B cell (primary cell): Measurements from ENCODE around the gene IP6K2. TPM values are rescaled to one million over a fixed set of nuclear protein-coding genes. Genes with fewer than 3 reads are reported as not detected.
A peak's percentile ranks its signal among the peaks of the same experiment; 100 is the strongest.

Experiments used
- ATAC-seq: fragments of 200-7000 bp; cut with Tn5 transposase; one replicate; pipeline ENCODE4 v1.10.0; 2021; ENCODE audit warnings: low read depth, mild to moderate bottlenecking, moderate number of reproducible peaks, moderate library complexity
- CTCF ChIA-PET: fragments of 350-600 bp; sonication (Branson Sonifier 250); formaldehyde crosslinking; loops from one replicate; lab custom pipeline; 2021; ENCODE audit warnings: antibody characterized with exemption, inconsistent platforms; lab: Charles Lee
- POLR2A ChIA-PET: fragments of 350-600 bp; sonication (Branson Sonifier 250); formaldehyde crosslinking; loops from one replicate; lab custom pipeline; 2021; ENCODE audit warnings: antibody characterized with exemption; lab: Charles Lee
- DNase-seq: peaks from one replicate; pipeline ENCODE4 v3.0.0; 2013
- H2AFZ ChIP-seq: 2 replicates; pipeline ENCODE4 v1.6.1; 2012; ENCODE audit warnings: mild to moderate bottlenecking, low read depth, low read length; ENCODE audit not compliant: insufficient read depth, poor library complexity, severe bottlenecking
- H3K27ac ChIP-seq, 2 donors: 1 replicate in 1 of 2; 2 replicates in 1 of 2; pipeline ENCODE4 v1.5.1; 2012 to 2013; ENCODE audit warnings: low read length in 2 of 2, mild to moderate bottlenecking in 2 of 2, moderate library complexity in 1 of 2
- H3K27me3 ChIP-seq, 4 experiments: fragments of 200-600 bp in 1 of 4; sonication (generic) in 1 of 4; replicated peaks in 1 of 4; 1 replicate in 2 of 4; 2 replicates in 2 of 4; pipeline versions ENCODE4 v1.6.1 to v1.7.0; 2013 to 2016; ENCODE audit warnings: low read length in 3 of 4, mild to moderate bottlenecking in 2 of 4, mixed read lengths in 1 of 4, moderate library complexity in 1 of 4; ENCODE audit not compliant: insufficient read depth in 4 of 4, control insufficient read depth in 3 of 4; ENCODE audit errors: control extremely low read depth in 1 of 4
- H3K36me3 ChIP-seq, 2 experiments: replicated peaks in 1 of 2; 1 replicate in 1 of 2; 2 replicates in 1 of 2; pipeline versions ENCODE4 v1.6.1 to v1.7.1; 2013; ENCODE audit warnings: low read length in 1 of 2; ENCODE audit not compliant: insufficient read depth in 2 of 2, control insufficient read depth in 1 of 2; ENCODE audit errors: control extremely low read depth in 1 of 2, extremely low read depth in 1 of 2
- H3K4me1 ChIP-seq, 2 donors: fragments of 200-600 bp in 1 of 2; sonication (generic) in 1 of 2; 1 replicate in 1 of 2; 2 replicates in 1 of 2; pipeline versions ENCODE4 v1.5.1 to v1.6.1; 2013 to 2017; ENCODE audit warnings: low read length in 2 of 2; ENCODE audit not compliant: control insufficient read depth in 2 of 2, insufficient read depth in 2 of 2
- H3K4me2 ChIP-seq: replicated peaks from 2 replicates; pipeline ENCODE3; 2012; ENCODE audit warnings: mild to moderate bottlenecking, low read depth, low read length; ENCODE audit not compliant: poor library complexity, severe bottlenecking
- H3K4me3 ChIP-seq, 5 experiments: fragments of 200-600 bp in 1 of 5; sonication (generic) in 1 of 5; 1 replicate in 3 of 5; 2 replicates in 2 of 5; pipeline versions ENCODE4 v1.5.1 to v1.7.0; 2011 to 2016; ENCODE audit warnings: low read length in 4 of 5, mild to moderate bottlenecking in 4 of 5, low read depth in 2 of 5, control low read depth in 1 of 5, moderate library complexity in 1 of 5; ENCODE audit not compliant: insufficient read depth in 1 of 5; ENCODE audit errors: control extremely low read depth in 1 of 5, extremely low read depth in 1 of 5
- H3K79me2 ChIP-seq: fragments of 200-600 bp; sonication (generic); one replicate; pipeline ENCODE4 v1.6.0; 2016; ENCODE audit warnings: low read length; ENCODE audit not compliant: control insufficient read depth, insufficient read depth
- H3K9ac ChIP-seq: fragments of 200-600 bp; sonication (generic); 2 replicates; pipeline ENCODE4 v1.6.1; 2017; ENCODE audit warnings: mild to moderate bottlenecking, low read length, moderate library complexity
- H3K9me3 ChIP-seq, 3 donors: one replicate each; pipeline versions ENCODE4 v1.6.1 to v1.7.1; 2013; ENCODE audit warnings: low read length in 2 of 3; ENCODE audit not compliant: control insufficient read depth in 2 of 3, insufficient read depth in 1 of 3; ENCODE audit errors: control extremely low read depth in 1 of 3
- H4K20me1 ChIP-seq: 2 replicates; pipeline ENCODE4 v1.6.0; 2012; ENCODE audit warnings: mild to moderate bottlenecking, low read length; ENCODE audit not compliant: insufficient read depth, control insufficient read depth, poor library complexity, severe bottlenecking
- H3K27ac Mint-ChIP-seq: one replicate; pipeline ENCODE4 v1.8.0; 2021; ENCODE audit warnings: mixed read lengths
- H3K27me3 Mint-ChIP-seq: one replicate; pipeline ENCODE4 v1.8.0; 2021; ENCODE audit warnings: mixed read lengths
- H3K4me1 Mint-ChIP-seq: one replicate; pipeline ENCODE4 v1.8.0; 2021; ENCODE audit warnings: mixed read lengths
- H3K4me3 Mint-ChIP-seq: one replicate; pipeline ENCODE4 v1.8.0; 2021; ENCODE audit warnings: mixed read lengths
- H3K9me3 Mint-ChIP-seq: one replicate; pipeline ENCODE4 v1.8.0; 2022; ENCODE audit warnings: mixed read lengths; ENCODE audit not compliant: insufficient read depth
- CTCF ChIP-seq: fragments of 200-600 bp; IDR thresholded peaks from one replicate; pipeline ENCODE4 v1.8.0; 2022; ENCODE audit warnings: antibody characterized with exemption, mild to moderate bottlenecking
- EZH2 ChIP-seq: IDR thresholded peaks from 2 replicates; pipeline ENCODE4 v1.6.1; 2012; ENCODE audit warnings: borderline replicate concordance, low read depth, mild to moderate bottlenecking, moderate library complexity, low read length; ENCODE audit not compliant: insufficient read depth, poor library complexity, severe bottlenecking
- whole genome bisulfite sequencing: methylation state at CpG from one replicate; pipeline ENCODE4 v1.1.5; 2013; ENCODE audit warnings: missing lambda C conversion rate; ENCODE audit not compliant: insufficient coverage; 5-methylcytosine and 5-hydroxymethylcytosine counted together
- intact Hi-C: fragments of 100-400 bp; cut with micrococcal nuclease; formaldehyde crosslinking; loops from one replicate; pipeline ENCODE4 v1.10.0; 2022
- polyA plus RNA-seq: library from polyadenylated mRNA; depleted of rRNA; stranded (reverse); fragments of >200 nt; gene quantifications from 2 replicates; pipeline ENCODE4 v1.2.3, GENCODE V29; 2012
- total RNA-seq, 2 donors: library from RNA; stranded (reverse); fragments of 120-200 nt in 1 of 2; gene quantifications; 1 replicate in 1 of 2; 2 replicates in 1 of 2; pipeline versions ENCODE4 v1.2.3 to v1.2.4, GENCODE V29; 2013 to 2022

The IP6K2 gene
- total and polyA plus RNA-seq, 2 donors (not counting 1 experiment from before 2014, with no cell fraction given) = 132 to 140 TPM

- peak overlapping the region in 2 of 5 experiments; percentile 45 to 53 for H3K4me3 ChIP-seq
- no peak overlapping the region for H2AFZ ChIP-seq
- POLR2A ChIA-PET = interaction anchor here (0.5 kb wide), 2 partner anchors 62 to 257 kb away, joined by 3 read pairs; no protein-coding TSS in a partner anchor
- H3K27ac ChIP-seq = no peak overlapping the region
- no peak for ATAC-seq
- no peak for TF ChIP-seq CTCF
- no peak for TF ChIP-seq EZH2
- WGBS = 65% methylated on average over 61 of the region's 61 CpGs
- no peaks in the 10 kb centered on the region for H3K79me2 ChIP-seq
- peaks cover 0 to 65% (median 16%) of the 10 kb centered on the region in 4 experiments for H3K27me3 ChIP-seq
- Mint-ChIP-seq H3K9me3 (no peaks in the 10 kb centered on the region), H3K4me3 (peak overlapping the region; percentile 29), H3K27me3 (peaks cover 17% of the 10 kb centered on the region), H3K27ac (no peak overlapping the region), H3K4me1 (peaks cover 32% of the 10 kb centered on the region)
- intact Hi-C loops = loop anchor here (1.0 kb wide), 1 partner anchor 26 kb away; the partner anchor contains the start of gene SLC26A6
- no peaks in the 10 kb centered on the region for H3K36me3 ChIP-seq
- peaks cover 0 to 45% (median 0%) of the 10 kb centered on the region in 3 donors for H3K9me3 ChIP-seq
- DNase-seq = no peak
- peak overlapping the region; percentile 52 for H3K9ac ChIP-seq
- H3K4me1 ChIP-seq = peaks cover 32 to 44% of the 10 kb centered on the region in 2 donors
- CTCF ChIA-PET = no interaction called here
- peaks cover 9% of the 10 kb centered on the region for H4K20me1 ChIP-seq
- peak overlapping the region; percentile 80 for H3K4me2 ChIP-seq
These were observed 56.1 kb downstream of the IP6K2 start for GRCh38 chr3:48660800-48661400.

GRCh38 chr3:48656841-48657281 is 60.2 kb downstream of the IP6K2 start:
- 55% methylated on average over 45 of the region's 45 CpGs for WGBS
- H3K9ac ChIP-seq = peak overlapping the region; percentile 66
- DNase-seq (no peak), ATAC-seq (no peak)
- intact Hi-C loops = loop anchor here (1.0 to 2.0 kb wide), 4 partner anchors 22 to 100 kb away; partner anchors contain the start of genes NCKIPSD, SLC26A6 and UQCRC1
- peak overlapping the region; percentile 85 for H2AFZ ChIP-seq
- peaks cover 0 to 23% (median 0%) of the 10 kb centered on the region in 3 donors for H3K9me3 ChIP-seq
- peaks cover 4% of the 10 kb centered on the region for H4K20me1 ChIP-seq
- H3K36me3 ChIP-seq = no peaks in the 10 kb centered on the region
- TF ChIP-seq CTCF (no peak), EZH2 (no peak)
- CTCF ChIA-PET = interaction anchor here (0.6 to 1.4 kb wide), 5 partner anchors 16 to 256 kb away, joined by 3 to 9 read pairs (median 3); no protein-coding TSS in a partner anchor
- peak overlapping the region; percentile 95 for H3K4me2 ChIP-seq
- Mint-ChIP-seq H3K27me3 (peaks cover 9% of the 10 kb centered on the region), H3K4me1 (peaks cover 23% of the 10 kb centered on the region), H3K27ac (peak overlapping the region; percentile 73), H3K4me3 (peak overlapping the region; percentile 78), H3K9me3 (no peaks in the 10 kb centered on the region)
- H3K4me1 ChIP-seq = peaks cover 11 to 28% of the 10 kb centered on the region in 2 donors
- no peak overlapping the region for H3K27ac ChIP-seq
- no peaks in the 10 kb centered on the region for H3K79me2 ChIP-seq
- POLR2A ChIA-PET = no interaction called here
- H3K27me3 ChIP-seq = peaks cover 0 to 44% (median 6%) of the 10 kb centered on the region in 4 experiments
- peak overlapping the region in 4 of 5 experiments; percentile 44 to 66 (median 62) for H3K4me3 ChIP-seq
